A549 (cell line): Measurements from ENCODE around the gene MRPL53. TPM values are rescaled to one million over a fixed set of nuclear protein-coding genes. Genes with fewer than 3 reads are reported as not detected.

ENCODE experiments used
- ATAC-seq, 2 experiments: fragments of 200-7000 bp in 1 of 2; fragments of >200 bp in 1 of 2; cut with Nextera tagmentation in 1 of 2; cut with Tn5 transposase in 1 of 2; 3 replicates each; pipeline versions ENCODE4 v1.8.0 to v1.9.1; 2018 to 2020; ENCODE audit warnings: mild to moderate bottlenecking in 1 of 2, moderate library complexity in 1 of 2
- CTCF ChIA-PET: fragments of 300-600 bp; sonication (Branson Sonifier 250); formaldehyde crosslinking; extraction: SDS; loops from one replicate; lab custom pipeline; 2021; ENCODE audit warnings: antibody characterized with exemption, inconsistent platforms; lab: Yijun Ruan, JAX
- POLR2A ChIA-PET: fragments of 350-600 bp; formaldehyde crosslinking; extraction: SDS; loops from one replicate; lab custom pipeline; 2021; ENCODE audit warnings: antibody characterized with exemption, inconsistent platforms; lab: Yijun Ruan, JAX
- DNase-seq, 2 experiments: peaks; one replicate each; pipeline versions ENCODE4 v3.0.0 to v3.0.0-alpha.2; 2011 to 2016; ENCODE audit warnings: low read depth in 1 of 2, low spot score in 1 of 2
- FAIRE-seq: peaks from 2 replicates; lab custom pipeline; 2011; peaks lifted over from hg19 to GRCh38; lab: Jason Lieb, UNC
- H3K27ac ChIP-seq, 2 experiments: fragments of >200 bp; sonication (Bioruptor Twin); formaldehyde crosslinking; 3 replicates each; pipeline ENCODE4 v1.5.1; 2016 to 2017
- H3K4me1 ChIP-seq: fragments of >200 bp; sonication (Bioruptor Twin); formaldehyde crosslinking; 3 replicates; pipeline ENCODE4 v1.6.1; 2016
- H3K4me2 ChIP-seq: fragments of >200 bp; sonication (Bioruptor Twin); formaldehyde crosslinking; 3 replicates; pipeline ENCODE4 v1.6.1; 2016
- H3K4me3 ChIP-seq: fragments of >200 bp; sonication (Bioruptor Twin); formaldehyde crosslinking; 3 replicates; pipeline ENCODE4 v1.5.1; 2016
- H3K9me3 ChIP-seq: fragments of >200 bp; sonication (Bioruptor Twin); formaldehyde crosslinking; 3 replicates; pipeline ENCODE4 v1.6.1; 2016
- BHLHE40 ChIP-seq: IDR thresholded peaks from 2 replicates; pipeline ENCODE4 v1.6.1; 2012; ENCODE audit warnings: low read depth, low read length, inconsistent platforms
- CBX2 ChIP-seq: fragments of 200-600 bp; sonication (generic); IDR thresholded peaks from 2 replicates; pipeline ENCODE4 v1.6.1; 2016; ENCODE audit warnings: low read depth, mild to moderate bottlenecking, borderline replicate concordance
- CBX8 ChIP-seq: fragments of 200-600 bp; sonication (generic); IDR thresholded peaks from 2 replicates; pipeline ENCODE4 v1.6.1; 2016
- CHD2 ChIP-seq: fragments of 150-350 bp; IDR thresholded peaks from 2 replicates; pipeline ENCODE4 v1.6.1; 2014; ENCODE audit warnings: low read length; ENCODE audit not compliant: partially characterized antibody
- EHF ChIP-seq: fragments of 250-450 bp; sonication (Bioruptor Pico); IDR thresholded peaks from 2 replicates; pipeline ENCODE4 v1.5.0; 2020; ENCODE audit warnings: mild to moderate bottlenecking
- EHMT2 ChIP-seq: fragments of 200-600 bp; sonication (generic); IDR thresholded peaks from 2 replicates; pipeline ENCODE4 v1.6.1; 2016; ENCODE audit warnings: antibody characterized with exemption, low read depth, mild to moderate bottlenecking, moderate library complexity
- EP300 ChIP-seq, 2 experiments: fragments of >200 bp; sonication (Bioruptor Twin); formaldehyde crosslinking; IDR thresholded peaks; 2 replicates in 1 of 2; 3 replicates in 1 of 2; pipeline ENCODE4 v1.6.1; 2016 to 2017
- ESRRA ChIP-seq: fragments of 150-350 bp; IDR thresholded peaks from 2 replicates; pipeline ENCODE4 v1.6.1; 2014; ENCODE audit warnings: mild to moderate bottlenecking, low read length, borderline replicate concordance
- FOSB ChIP-seq: fragments of 250-450 bp; sonication (Bioruptor Pico); IDR thresholded peaks from 2 replicates; pipeline ENCODE4 v1.5.0; 2020; ENCODE audit warnings: mild to moderate bottlenecking, moderate library complexity
- FOSL2 ChIP-seq, 2 experiments: fragments of 450-650 bp in 1 of 2; fragments of >200 bp in 1 of 2; sonication (Bioruptor Twin) in 1 of 2; formaldehyde crosslinking; IDR thresholded peaks; 2 replicates each; pipeline versions ENCODE4 v1.5.0 to v1.6.1; 2016 to 2020; ENCODE audit warnings: mild to moderate bottlenecking in 1 of 2, moderate library complexity in 1 of 2
- GATA3 ChIP-seq: IDR thresholded peaks from 2 replicates; pipeline ENCODE4 v1.6.1; 2012; ENCODE audit warnings: borderline replicate concordance
- HDAC2 ChIP-seq: fragments of 200-600 bp; sonication (generic); IDR thresholded peaks from 2 replicates; pipeline ENCODE4 v1.6.1; 2016
- HOXA7 ChIP-seq: fragments of 250-450 bp; sonication (Bioruptor Pico); IDR thresholded peaks from 2 replicates; pipeline ENCODE4 v1.5.0; 2020; ENCODE audit warnings: mild to moderate bottlenecking, moderate library complexity
- JUNB ChIP-seq: fragments of >200 bp; sonication (Bioruptor Twin); formaldehyde crosslinking; IDR thresholded peaks from 2 replicates; pipeline ENCODE4 v1.6.1; 2016
- KDM5A ChIP-seq: fragments of 200-600 bp; sonication (generic); IDR thresholded peaks from 2 replicates; pipeline ENCODE4 v1.6.1; 2016; ENCODE audit warnings: antibody characterized with exemption, mild to moderate bottlenecking
- MAFK ChIP-seq: fragments of 450-650 bp; IDR thresholded peaks from 2 replicates; pipeline ENCODE4 v1.6.1; 2014; ENCODE audit not compliant: partially characterized antibody
- MAZ ChIP-seq: fragments of 150-350 bp; IDR thresholded peaks from 2 replicates; pipeline ENCODE4 v1.6.1; 2014; ENCODE audit warnings: antibody characterized with exemption, low read depth, low read length, borderline replicate concordance
- NFE2L2 ChIP-seq: fragments of 150-350 bp; conservative IDR thresholded peaks from 2 replicates; pipeline ENCODE4 v1.6.1; 2014; ENCODE audit warnings: low read length
- NPAS2 ChIP-seq: fragments of 250-450 bp; sonication (Bioruptor Pico); IDR thresholded peaks from 2 replicates; pipeline ENCODE4 v1.8.0; 2022; ENCODE audit warnings: mild to moderate bottlenecking, moderate library complexity, borderline replicate concordance
- PHF8 ChIP-seq: fragments of 200-600 bp; sonication (generic); IDR thresholded peaks from 2 replicates; pipeline ENCODE4 v1.6.1; 2016; ENCODE audit warnings: low read depth, mild to moderate bottlenecking, antibody characterized with exemption, moderate library complexity, borderline replicate concordance
- POLR2A ChIP-seq: IDR thresholded peaks from 2 replicates; pipeline ENCODE4 v1.6.1; 2012; ENCODE audit warnings: mild to moderate bottlenecking, low read length
- POLR2AphosphoS2 ChIP-seq: conservative IDR thresholded peaks from 2 replicates; pipeline ENCODE4 v1.6.1; 2012; ENCODE audit warnings: low read length, improper control_type of control experiment, inconsistent platforms
- RAD21 ChIP-seq, 2 experiments: fragments of >200 bp in 1 of 2; sonication (Bioruptor Twin) in 1 of 2; formaldehyde crosslinking in 1 of 2; IDR thresholded peaks in 1 of 2; conservative IDR thresholded peaks in 1 of 2; 2 replicates in 1 of 2; 3 replicates in 1 of 2; pipeline ENCODE4 v1.6.1; 2012 to 2018; ENCODE audit warnings: inconsistent platforms in 1 of 2
- SREBF2 ChIP-seq: fragments of 450-650 bp; IDR thresholded peaks from 2 replicates; pipeline ENCODE4 v1.6.1; 2014; ENCODE audit warnings: mild to moderate bottlenecking, moderate library complexity
- TP53 ChIP-seq: fragments of 250-450 bp; sonication (Bioruptor Pico); IDR thresholded peaks from 2 replicates; pipeline ENCODE4 v1.5.0; 2021; ENCODE audit warnings: mild to moderate bottlenecking, moderate library complexity
- ZC3H11A ChIP-seq: fragments of 450-650 bp; IDR thresholded peaks from 2 replicates; pipeline ENCODE4 v1.6.1; 2014; ENCODE audit warnings: antibody characterized with exemption, mild to moderate bottlenecking
- ZFP36 ChIP-seq: fragments of 450-650 bp; IDR thresholded peaks from 2 replicates; pipeline ENCODE4 v1.6.1; 2014; ENCODE audit warnings: borderline replicate concordance; ENCODE audit not compliant: partially characterized antibody
- WGBS: methylation state at CpG from one replicate; pipeline ENCODE4 v1.1.6; 2017; ENCODE audit errors: missing lambda C conversion rate; 5-methylcytosine and 5-hydroxymethylcytosine counted together
- polyA plus RNA-seq, 4 experiments: library from polyadenylated mRNA; depleted of rRNA in 3 of 4; stranded (reverse); fragments of >200 nt; fragmentation: RNase III in 1 of 4; extraction: RNeasy Plus Mini Kit Qiagen cat#74134 plus additional on column Dnase treatment in 1 of 4; gene quantifications; 2 replicates in 3 of 4; 3 replicates in 1 of 4; pipeline ENCODE4 v1.2.3, GENCODE V29; 2011 to 2017
- TF ChIP-seq, protein P1 (sequence below): IDR thresholded peaks from 2 replicates; pipeline ENCODE4 v1.6.1; 2012; ENCODE audit warnings: low read depth, borderline replicate concordance
- TF ChIP-seq, protein P2 (sequence below): fragments of 450-650 bp; IDR thresholded peaks from 2 replicates; pipeline ENCODE4 v1.6.1; 2014; ENCODE audit warnings: antibody characterized with exemption
- TF ChIP-seq, protein P3 (sequence below): fragments of >200 bp; sonication (Bioruptor Twin); formaldehyde crosslinking; IDR thresholded peaks from 3 replicates; pipeline ENCODE4 v1.6.1; 2016
- TF ChIP-seq, protein P4 (sequence below): IDR thresholded peaks from 2 replicates; pipeline ENCODE4 v1.6.1; 2012
- TF ChIP-seq, protein P5 (sequence below): fragments of >200 bp; sonication (Bioruptor Twin); formaldehyde crosslinking; IDR thresholded peaks from 3 replicates; pipeline ENCODE4 v1.5.1; 2016
- TF ChIP-seq, protein P6 (sequence below): fragments of 250-450 bp; sonication (Bioruptor Pico); IDR thresholded peaks from 2 replicates; pipeline ENCODE4 v1.5.0; 2021; ENCODE audit warnings: mild to moderate bottlenecking, moderate library complexity, borderline replicate concordance
- TF ChIP-seq, protein P7 (sequence below): IDR thresholded peaks from 2 replicates; pipeline ENCODE4 v1.6.1; 2012

Gene MRPL53
- polyA plus RNA-seq, 2 of the 4 experiments (the other 2 are of a cell fraction) = 68.8 to 229 TPM

DNA sequence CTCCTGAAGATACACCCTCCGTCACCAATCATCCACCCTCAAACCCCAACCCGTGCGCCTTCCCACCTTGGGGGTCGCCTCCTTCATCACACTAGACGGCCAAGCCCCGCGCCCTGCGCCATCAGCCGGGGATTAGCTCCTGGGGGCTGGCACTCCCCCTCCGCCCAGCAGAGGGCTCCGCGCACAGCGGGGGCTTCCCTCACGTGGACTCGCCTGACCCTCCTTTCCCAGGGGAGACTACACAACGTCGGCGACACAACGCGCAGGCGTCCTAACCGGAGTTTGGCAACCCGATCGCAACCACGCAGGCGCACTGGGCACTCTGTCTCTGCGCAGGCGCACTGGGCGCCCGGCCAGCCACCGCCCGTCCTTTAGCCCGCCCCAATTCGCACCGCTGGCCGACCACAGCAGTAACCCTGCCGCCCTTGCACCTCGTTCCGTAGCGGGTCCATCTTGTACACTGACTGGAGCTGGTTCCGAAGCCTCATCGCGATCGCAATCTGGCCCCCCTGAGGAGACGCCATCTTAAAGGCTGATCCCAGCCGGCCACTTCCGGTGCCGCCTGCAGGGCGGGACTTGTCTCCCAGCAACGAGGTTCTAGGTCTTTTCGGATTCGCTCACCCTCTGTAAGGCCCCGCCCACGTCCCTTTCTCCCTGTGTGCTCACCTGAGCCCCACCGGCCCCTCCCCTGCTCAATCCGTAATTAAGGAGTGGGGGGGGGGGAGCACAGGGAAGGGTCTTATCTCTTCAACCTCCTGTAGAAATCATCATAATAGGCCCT lies 34.9 kb upstream of the MRPL53 start, which contains the start of gene PCGF1:
PCGF1 (minus strand) TSS at position 551 of the 781 bp plus-strand sequence; CDS start at position 524, 27 bp downstream.
- FAIRE-seq (no peak), ATAC-seq (peak; percentile 81 to 91), DNase-seq (peak; percentile 97 to 99)
- peak within 1 kb of the TSS; percentile 94 for H3K4me2 ChIP-seq
- H3K4me1 ChIP-seq = peaks cover 28% of the 10 kb centered on the region
- peak within 1 kb of the TSS; percentile 95 to 99 for H3K27ac ChIP-seq
- CTCF ChIA-PET = interaction anchor here (0.8 to 5.0 kb wide), 12 partner anchors 9 to 85 kb away, joined by 3 to 39 read pairs (median 6); partner anchors contain the start of genes AUP1, CCDC142, HTRA2 and TTC31
- no peaks in the 10 kb centered on the region for H3K9me3 ChIP-seq
- peak within 1 kb of the TSS; percentile 78 for H3K4me3 ChIP-seq
- WGBS = 2% methylated on average over 37 of the region's 56 CpGs
- POLR2A ChIA-PET = interaction anchor here (1.0 to 1.8 kb wide), 7 partner anchors 11 to 82 kb away, joined by 3 to 8 read pairs (median 4); partner anchors contain the start of genes AUP1 and HTRA2
- TF ChIP-seq HDAC2 = no peak
- no peak for TF ChIP-seq TP53 (CRISPR knock-in tag)
- TF ChIP-seq EHMT2 = no peak
- no peak for TF ChIP-seq HOXA7
- TF ChIP-seq FOSB (CRISPR knock-in tag) = no peak
- TF ChIP-seq EHF (CRISPR knock-in tag) = no peak
- peak; percentile 77 for TF ChIP-seq POLR2A
- TF ChIP-seq JUNB = no peak
- no peak for TF ChIP-seq ZFP36
- TF ChIP-seq MAFK = no peak
- 0 out of 2 replicates have a peak, but pooled peaks have one; percentile 16 for TF ChIP-seq BHLHE40
- TF ChIP-seq, protein P1, sequence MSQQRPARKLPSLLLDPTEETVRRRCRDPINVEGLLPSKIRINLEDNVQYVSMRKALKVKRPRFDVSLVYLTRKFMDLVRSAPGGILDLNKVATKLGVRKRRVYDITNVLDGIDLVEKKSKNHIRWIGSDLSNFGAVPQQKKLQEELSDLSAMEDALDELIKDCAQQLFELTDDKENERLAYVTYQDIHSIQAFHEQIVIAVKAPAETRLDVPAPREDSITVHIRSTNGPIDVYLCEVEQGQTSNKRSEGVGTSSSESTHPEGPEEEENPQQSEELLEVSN = no peak
- TF ChIP-seq, protein P2, sequence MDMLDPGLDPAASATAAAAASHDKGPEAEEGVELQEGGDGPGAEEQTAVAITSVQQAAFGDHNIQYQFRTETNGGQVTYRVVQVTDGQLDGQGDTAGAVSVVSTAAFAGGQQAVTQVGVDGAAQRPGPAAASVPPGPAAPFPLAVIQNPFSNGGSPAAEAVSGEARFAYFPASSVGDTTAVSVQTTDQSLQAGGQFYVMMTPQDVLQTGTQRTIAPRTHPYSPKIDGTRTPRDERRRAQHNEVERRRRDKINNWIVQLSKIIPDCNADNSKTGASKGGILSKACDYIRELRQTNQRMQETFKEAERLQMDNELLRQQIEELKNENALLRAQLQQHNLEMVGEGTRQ = peak; percentile 77
- no peak for TF ChIP-seq EP300 (IDR thresholded peaks at IDR 0.05)
- TF ChIP-seq RAD21 (conservative IDR thresholded peaks at IDR 0.05 in 1 of 2, IDR thresholded peaks at IDR 0.05 in 1 of 2) = peak in 1 of 2 experiments; percentile 40; a peak in 2 of 5 replicates
- TF ChIP-seq KDM5A = no peak
- no peak for TF ChIP-seq CHD2
- TF ChIP-seq, protein P3, sequence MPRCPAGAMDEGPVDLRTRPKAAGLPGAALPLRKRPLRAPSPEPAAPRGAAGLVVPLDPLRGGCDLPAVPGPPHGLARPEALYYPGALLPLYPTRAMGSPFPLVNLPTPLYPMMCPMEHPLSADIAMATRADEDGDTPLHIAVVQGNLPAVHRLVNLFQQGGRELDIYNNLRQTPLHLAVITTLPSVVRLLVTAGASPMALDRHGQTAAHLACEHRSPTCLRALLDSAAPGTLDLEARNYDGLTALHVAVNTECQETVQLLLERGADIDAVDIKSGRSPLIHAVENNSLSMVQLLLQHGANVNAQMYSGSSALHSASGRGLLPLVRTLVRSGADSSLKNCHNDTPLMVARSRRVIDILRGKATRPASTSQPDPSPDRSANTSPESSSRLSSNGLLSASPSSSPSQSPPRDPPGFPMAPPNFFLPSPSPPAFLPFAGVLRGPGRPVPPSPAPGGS = no peak
- 0 out of 2 replicates have a peak, but pooled peaks have one; percentile 39 for TF ChIP-seq GATA3
- TF ChIP-seq CBX2 = no peak
- no peak for TF ChIP-seq SREBF2
- TF ChIP-seq CBX8 = no peak
- TF ChIP-seq ZC3H11A = no peak
- TF ChIP-seq POLR2AphosphoS2 = no peak
- TF ChIP-seq, protein P4, sequence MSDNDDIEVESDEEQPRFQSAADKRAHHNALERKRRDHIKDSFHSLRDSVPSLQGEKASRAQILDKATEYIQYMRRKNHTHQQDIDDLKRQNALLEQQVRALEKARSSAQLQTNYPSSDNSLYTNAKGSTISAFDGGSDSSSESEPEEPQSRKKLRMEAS = peak; percentile 87
- TF ChIP-seq, protein P5, sequence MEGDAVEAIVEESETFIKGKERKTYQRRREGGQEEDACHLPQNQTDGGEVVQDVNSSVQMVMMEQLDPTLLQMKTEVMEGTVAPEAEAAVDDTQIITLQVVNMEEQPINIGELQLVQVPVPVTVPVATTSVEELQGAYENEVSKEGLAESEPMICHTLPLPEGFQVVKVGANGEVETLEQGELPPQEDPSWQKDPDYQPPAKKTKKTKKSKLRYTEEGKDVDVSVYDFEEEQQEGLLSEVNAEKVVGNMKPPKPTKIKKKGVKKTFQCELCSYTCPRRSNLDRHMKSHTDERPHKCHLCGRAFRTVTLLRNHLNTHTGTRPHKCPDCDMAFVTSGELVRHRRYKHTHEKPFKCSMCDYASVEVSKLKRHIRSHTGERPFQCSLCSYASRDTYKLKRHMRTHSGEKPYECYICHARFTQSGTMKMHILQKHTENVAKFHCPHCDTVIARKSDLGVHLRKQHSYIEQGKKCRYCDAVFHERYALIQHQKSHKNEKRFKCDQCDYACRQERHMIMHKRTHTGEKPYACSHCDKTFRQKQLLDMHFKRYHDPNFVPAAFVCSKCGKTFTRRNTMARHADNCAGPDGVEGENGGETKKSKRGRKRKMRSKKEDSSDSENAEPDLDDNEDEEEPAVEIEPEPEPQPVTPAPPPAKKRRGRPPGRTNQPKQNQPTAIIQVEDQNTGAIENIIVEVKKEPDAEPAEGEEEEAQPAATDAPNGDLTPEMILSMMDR = peak; percentile 47; the same call in 2 of the 3 replicates
- TF ChIP-seq, protein P6, sequence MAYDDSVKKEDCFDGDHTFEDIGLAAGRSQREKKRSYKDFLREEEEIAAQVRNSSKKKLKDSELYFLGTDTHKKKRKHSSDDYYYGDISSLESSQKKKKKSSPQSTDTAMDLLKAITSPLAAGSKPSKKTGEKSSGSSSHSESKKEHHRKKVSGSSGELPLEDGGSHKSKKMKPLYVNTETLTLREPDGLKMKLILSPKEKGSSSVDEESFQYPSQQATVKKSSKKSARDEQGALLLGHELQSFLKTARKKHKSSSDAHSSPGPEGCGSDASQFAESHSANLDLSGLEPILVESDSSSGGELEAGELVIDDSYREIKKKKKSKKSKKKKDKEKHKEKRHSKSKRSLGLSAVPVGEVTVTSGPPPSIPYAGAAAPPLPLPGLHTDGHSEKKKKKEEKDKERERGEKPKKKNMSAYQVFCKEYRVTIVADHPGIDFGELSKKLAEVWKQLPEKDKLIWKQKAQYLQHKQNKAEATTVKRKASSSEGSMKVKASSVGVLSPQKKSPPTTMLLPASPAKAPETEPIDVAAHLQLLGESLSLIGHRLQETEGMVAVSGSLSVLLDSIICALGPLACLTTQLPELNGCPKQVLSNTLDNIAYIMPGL (CRISPR knock-in tag) = no peak
- TF ChIP-seq PHF8 = peak; percentile 89
- no peak for TF ChIP-seq FOSL2 (IDR thresholded peaks at IDR 0.05)
- TF ChIP-seq FOSL2 (CRISPR knock-in tag; IDR thresholded peaks at IDR 0.05) = no peak
- TF ChIP-seq MAZ = no peak
- no peak for TF ChIP-seq ESRRA
- peak; percentile 95 for TF ChIP-seq NPAS2 (CRISPR knock-in tag)
- TF ChIP-seq NFE2L2 = no peak
- TF ChIP-seq, protein P7, sequence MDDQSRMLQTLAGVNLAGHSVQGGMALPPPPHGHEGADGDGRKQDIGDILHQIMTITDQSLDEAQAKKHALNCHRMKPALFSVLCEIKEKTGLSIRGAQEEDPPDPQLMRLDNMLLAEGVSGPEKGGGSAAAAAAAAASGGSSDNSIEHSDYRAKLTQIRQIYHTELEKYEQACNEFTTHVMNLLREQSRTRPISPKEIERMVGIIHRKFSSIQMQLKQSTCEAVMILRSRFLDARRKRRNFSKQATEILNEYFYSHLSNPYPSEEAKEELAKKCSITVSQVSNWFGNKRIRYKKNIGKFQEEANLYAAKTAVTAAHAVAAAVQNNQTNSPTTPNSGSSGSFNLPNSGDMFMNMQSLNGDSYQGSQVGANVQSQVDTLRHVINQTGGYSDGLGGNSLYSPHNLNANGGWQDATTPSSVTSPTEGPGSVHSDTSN = no peak
